ENCODE data around the gene PLA2G4B. TPM values are rescaled to one million over a fixed set of nuclear protein-coding genes. Genes with fewer than 3 reads are reported as not detected.

PLA2G4B gene
- total RNA-seq, 1 experiment from 2014 or later, result not detected

GRCh38 chr15:41840673-41841072 is 2.0 kb downstream of the PLA2G4B start:
- in situ Hi-C loops (cut with HindIII; ENCODE audit: low pct_unique_long_range_greater_than_20kb, low sequenced_read_pairs), result no loop called here
- DNase-seq (ENCODE audit: low read depth), result no peak

GRCh38 chr15:41841131-41841530 is 2.5 kb downstream of the PLA2G4B start:
- in situ Hi-C loops (cut with HindIII; ENCODE audit: low pct_unique_long_range_greater_than_20kb, low sequenced_read_pairs), result no loop called here
- DNase-seq (ENCODE audit: low read depth), result no peak

- in situ Hi-C loops (cut with HindIII; ENCODE audit: low pct_unique_long_range_greater_than_20kb, low sequenced_read_pairs), result no loop called here
- DNase-seq (ENCODE audit: low read depth), result no peak
Measured at GRCh38 chr15:41842229-41842628, 3.6 kb downstream of the PLA2G4B start.

- no peak for DNase-seq (ENCODE audit: low read depth)
Measured at GRCh38 chr15:41843571-41843970, 4.9 kb downstream of the PLA2G4B start.

GRCh38 chr15:41844814-41845213 is 6.2 kb downstream of the PLA2G4B start:
- in situ Hi-C loops (cut with HindIII; ENCODE audit: low pct_unique_long_range_greater_than_20kb, low sequenced_read_pairs), result no loop called here
- no peak for DNase-seq (ENCODE audit: low read depth)

More at GRCh38 chr15:41843571-41843970, 4.9 kb downstream of the PLA2G4B start:
- in situ Hi-C loops (cut with HindIII; ENCODE audit: low pct_unique_long_range_greater_than_20kb, low sequenced_read_pairs), result no loop called here

- no peak for DNase-seq (ENCODE audit: low read depth)
- in situ Hi-C loops (cut with HindIII; ENCODE audit: low pct_unique_long_range_greater_than_20kb, low sequenced_read_pairs), result no loop called here
Measured at GRCh38 chr15:41847206-41847605, 8.6 kb downstream of the PLA2G4B start.

- no peak for DNase-seq (ENCODE audit: low read depth)
- in situ Hi-C loops (cut with HindIII; ENCODE audit: low pct_unique_long_range_greater_than_20kb, low sequenced_read_pairs), result no loop called here
Measured at GRCh38 chr15:41847981-41848380, 9.3 kb downstream of the PLA2G4B start.

- no peak for DNase-seq (ENCODE audit: low read depth)
- in situ Hi-C loops (cut with HindIII; ENCODE audit: low pct_unique_long_range_greater_than_20kb, low sequenced_read_pairs), result no loop called here
Measured at GRCh38 chr15:41848631-41849030, 10.0 kb downstream of the PLA2G4B start.

GRCh38 chr15:41849204-41849603 is 10.6 kb downstream of the PLA2G4B start:
- no peak for DNase-seq (ENCODE audit: low read depth)
- in situ Hi-C loops (cut with HindIII; ENCODE audit: low pct_unique_long_range_greater_than_20kb, low sequenced_read_pairs), result no loop called here

- no peak for DNase-seq (ENCODE audit: low read depth)
Measured at GRCh38 chr15:41849861-41850260, 11.2 kb downstream of the PLA2G4B start.

GRCh38 chr15:41850482-41851166 is 12.0 kb downstream of the PLA2G4B start:
- in situ Hi-C loops (cut with HindIII; ENCODE audit: low pct_unique_long_range_greater_than_20kb, low sequenced_read_pairs), result no loop called here
- no peak for DNase-seq (ENCODE audit: low read depth)

More at GRCh38 chr15:41849861-41850260, 11.2 kb downstream of the PLA2G4B start:
- in situ Hi-C loops (cut with HindIII; ENCODE audit: low pct_unique_long_range_greater_than_20kb, low sequenced_read_pairs), result no loop called here

- no peak for DNase-seq (ENCODE audit: low read depth)
- in situ Hi-C loops (cut with HindIII; ENCODE audit: low pct_unique_long_range_greater_than_20kb, low sequenced_read_pairs), result no loop called here
Measured at GRCh38 chr15:41851167-41851523, 12.5 kb downstream of the PLA2G4B start.

- in situ Hi-C loops (cut with HindIII; ENCODE audit: low pct_unique_long_range_greater_than_20kb, low sequenced_read_pairs), result no loop called here
- DNase-seq (ENCODE audit: low read depth), result no peak
Measured at GRCh38 chr15:41851755-41852370, 13.2 kb downstream of the PLA2G4B start.

- no peak for DNase-seq (ENCODE audit: low read depth)
- in situ Hi-C loops (cut with HindIII; ENCODE audit: low pct_unique_long_range_greater_than_20kb, low sequenced_read_pairs), result no loop called here
Measured at GRCh38 chr15:41852736-41853590, 14.3 kb downstream of the PLA2G4B start.

GRCh38 chr15:41853831-41854230 is 15.2 kb downstream of the PLA2G4B start:
- DNase-seq (ENCODE audit: low read depth), result no peak
- in situ Hi-C loops (cut with HindIII; ENCODE audit: low pct_unique_long_range_greater_than_20kb, low sequenced_read_pairs), result no loop called here

GRCh38 chr15:41854443-41854842 is 15.8 kb downstream of the PLA2G4B start:
- in situ Hi-C loops (cut with HindIII; ENCODE audit: low pct_unique_long_range_greater_than_20kb, low sequenced_read_pairs), result no loop called here

GRCh38 chr15:41855261-41855961 is 16.8 kb downstream of the PLA2G4B start:
- no peak for DNase-seq (ENCODE audit: low read depth)
- in situ Hi-C loops (cut with HindIII; ENCODE audit: low pct_unique_long_range_greater_than_20kb, low sequenced_read_pairs), result no loop called here

More at GRCh38 chr15:41854443-41854842, 15.8 kb downstream of the PLA2G4B start:
- no peak for DNase-seq (ENCODE audit: low read depth)

- in situ Hi-C loops (cut with HindIII; ENCODE audit: low pct_unique_long_range_greater_than_20kb, low sequenced_read_pairs), result no loop called here
- no peak for DNase-seq (ENCODE audit: low read depth)
Measured at GRCh38 chr15:41856262-41856661, 17.6 kb downstream of the PLA2G4B start.

GRCh38 chr15:41856716-41857115 is 18.1 kb downstream of the PLA2G4B start:
- in situ Hi-C loops (cut with HindIII; ENCODE audit: low pct_unique_long_range_greater_than_20kb, low sequenced_read_pairs), result no loop called here
- no peak for DNase-seq (ENCODE audit: low read depth)

All from Caki2 (cell line).